ENCODE results near the gene RXFP3.
"Not testable (repeated sequence)": the region's sequence is repeated elsewhere in the genome, so short reads cannot be mapped to it uniquely, and the experiment has no call there.

RXFP3 gene, protein sequence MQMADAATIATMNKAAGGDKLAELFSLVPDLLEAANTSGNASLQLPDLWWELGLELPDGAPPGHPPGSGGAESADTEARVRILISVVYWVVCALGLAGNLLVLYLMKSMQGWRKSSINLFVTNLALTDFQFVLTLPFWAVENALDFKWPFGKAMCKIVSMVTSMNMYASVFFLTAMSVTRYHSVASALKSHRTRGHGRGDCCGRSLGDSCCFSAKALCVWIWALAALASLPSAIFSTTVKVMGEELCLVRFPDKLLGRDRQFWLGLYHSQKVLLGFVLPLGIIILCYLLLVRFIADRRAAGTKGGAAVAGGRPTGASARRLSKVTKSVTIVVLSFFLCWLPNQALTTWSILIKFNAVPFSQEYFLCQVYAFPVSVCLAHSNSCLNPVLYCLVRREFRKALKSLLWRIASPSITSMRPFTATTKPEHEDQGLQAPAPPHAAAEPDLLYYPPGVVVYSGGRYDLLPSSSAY

DNA sequence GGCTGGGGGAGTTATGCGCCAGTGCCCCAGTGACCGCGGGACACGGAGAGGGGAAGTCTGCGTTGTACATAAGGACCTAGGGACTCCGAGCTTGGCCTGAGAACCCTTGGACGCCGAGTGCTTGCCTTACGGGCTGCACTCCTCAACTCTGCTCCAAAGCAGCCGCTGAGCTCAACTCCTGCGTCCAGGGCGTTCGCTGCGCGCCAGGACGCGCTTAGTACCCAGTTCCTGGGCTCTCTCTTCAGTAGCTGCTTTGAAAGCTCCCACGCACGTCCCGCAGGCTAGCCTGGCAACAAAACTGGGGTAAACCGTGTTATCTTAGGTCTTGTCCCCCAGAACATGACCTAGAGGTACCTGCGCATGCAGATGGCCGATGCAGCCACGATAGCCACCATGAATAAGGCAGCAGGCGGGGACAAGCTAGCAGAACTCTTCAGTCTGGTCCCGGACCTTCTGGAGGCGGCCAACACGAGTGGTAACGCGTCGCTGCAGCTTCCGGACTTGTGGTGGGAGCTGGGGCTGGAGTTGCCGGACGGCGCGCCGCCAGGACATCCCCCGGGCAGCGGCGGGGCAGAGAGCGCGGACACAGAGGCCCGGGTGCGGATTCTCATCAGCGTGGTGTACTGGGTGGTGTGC, at the start of gene RXFP3:
Gene RXFP3, plus strand, starts transcription at position 6 of the 636 bp plus-strand sequence. Its CDS starts 355 bp downstream, at position 361.
- no peak for DNase-seq (ENCODE audit: low read depth in 3 of 3)

- no peak for DNase-seq (ENCODE audit: low read depth in 3 of 3)
Measured at GRCh38 chr5:33887268-33887667, 48.9 kb upstream of the RXFP3 start.

DNA sequence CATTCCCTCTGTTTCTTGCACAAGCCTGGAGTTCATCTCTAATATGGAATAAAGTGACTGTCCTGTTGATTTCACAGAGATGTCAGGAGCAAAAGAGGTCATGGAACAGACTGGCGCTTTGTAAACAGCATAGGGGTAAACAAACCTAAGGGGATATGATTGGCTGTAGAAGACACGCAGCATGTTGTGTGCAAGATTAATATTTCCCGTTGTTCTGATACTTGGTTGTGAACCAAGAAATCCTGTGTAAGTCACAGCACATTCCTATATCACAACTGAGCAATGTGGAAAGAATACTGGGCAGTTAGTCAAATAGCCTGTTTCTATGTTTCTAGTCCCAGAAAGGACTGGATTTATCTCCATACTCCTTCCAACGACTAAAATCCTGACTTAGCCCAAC, 47.6 kb upstream of the RXFP3 start:
- DNase-seq (ENCODE audit: low read depth in 3 of 3), result no peak

DNA sequence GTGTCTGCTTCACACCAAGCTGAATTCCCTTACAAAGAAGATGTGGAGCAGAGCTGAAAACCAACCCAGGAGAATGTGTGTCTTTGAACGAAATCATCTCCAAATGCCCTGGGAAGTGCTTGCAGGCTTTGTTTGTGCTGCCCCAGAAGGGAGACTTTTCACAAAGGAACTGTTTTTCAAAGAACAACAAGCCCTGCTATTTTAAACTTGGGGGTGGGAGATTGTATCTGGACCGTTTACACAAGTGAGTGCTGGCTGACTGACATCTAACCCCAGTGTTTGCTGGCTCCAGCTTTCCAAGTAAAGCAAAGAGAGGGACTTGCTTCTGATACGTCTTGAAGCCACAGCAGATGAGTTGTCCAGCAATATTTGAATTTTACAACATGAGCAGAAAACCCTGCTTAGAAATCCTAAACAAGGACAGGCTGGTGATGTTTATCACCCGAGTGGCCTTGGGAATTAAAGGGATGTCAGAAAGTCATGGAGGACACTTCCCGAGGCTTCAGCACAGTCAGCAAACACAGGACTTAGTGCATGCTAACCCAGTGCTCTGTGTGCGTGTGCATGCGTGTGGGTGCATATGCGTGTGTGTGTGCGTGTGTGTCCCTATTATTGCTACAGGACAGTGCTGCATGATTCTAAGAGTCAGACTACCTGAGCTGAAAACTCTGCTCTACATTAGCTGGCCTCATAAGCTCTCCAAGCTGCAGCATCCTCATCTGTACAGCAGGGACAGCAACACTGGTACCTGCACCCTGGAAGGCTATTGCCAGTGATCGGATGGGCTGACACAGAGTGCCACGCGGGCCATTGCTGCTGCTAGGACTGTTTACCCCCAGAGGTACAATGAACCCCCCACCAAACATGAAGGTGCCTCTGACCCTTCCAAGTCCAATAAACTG, 45.8 kb upstream of the RXFP3 start:
- no peak for DNase-seq (ENCODE audit: low read depth in 3 of 3)

DNA sequence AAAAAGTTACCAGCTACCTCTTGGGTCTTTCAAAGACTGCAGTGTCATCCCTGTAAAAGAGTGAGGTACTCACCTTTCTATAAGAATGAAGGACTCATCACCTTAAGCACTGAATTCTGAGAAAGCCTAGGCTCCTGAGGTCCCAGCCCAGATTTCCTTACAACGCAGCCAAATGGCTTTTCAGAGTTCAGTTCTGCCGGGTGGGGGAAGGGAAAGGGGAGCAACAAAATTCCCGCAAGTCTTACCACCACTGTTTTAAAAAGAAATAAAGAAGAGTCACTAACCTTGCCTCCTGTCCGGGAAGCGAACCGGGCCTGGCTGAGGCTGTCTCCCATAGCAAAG, 44.8 kb upstream of the RXFP3 start:
- DNase-seq (ENCODE audit: low read depth in 3 of 3), result no peak

- no peak for DNase-seq (ENCODE audit: low read depth in 3 of 3)
Measured at GRCh38 chr5:33891788-33892619, 44.2 kb upstream of the RXFP3 start, which contains the start of gene ADAMTS12. TSS of gene ADAMTS12 (minus strand) at chr5:33891990. CDS start at chr5:33891856, 134 bp downstream.

- DNase-seq (ENCODE audit: low read depth in 3 of 3), result no peak
Measured at GRCh38 chr5:33892620-33893137, 43.5 kb upstream of the RXFP3 start.

- no peak for DNase-seq (ENCODE audit: low read depth in 3 of 3)
Measured at GRCh38 chr5:33894566-33894965, 41.6 kb upstream of the RXFP3 start.

- no peak for DNase-seq (ENCODE audit: low read depth in 3 of 3)
Measured at GRCh38 chr5:33901156-33901555, 35.0 kb upstream of the RXFP3 start.

DNA sequence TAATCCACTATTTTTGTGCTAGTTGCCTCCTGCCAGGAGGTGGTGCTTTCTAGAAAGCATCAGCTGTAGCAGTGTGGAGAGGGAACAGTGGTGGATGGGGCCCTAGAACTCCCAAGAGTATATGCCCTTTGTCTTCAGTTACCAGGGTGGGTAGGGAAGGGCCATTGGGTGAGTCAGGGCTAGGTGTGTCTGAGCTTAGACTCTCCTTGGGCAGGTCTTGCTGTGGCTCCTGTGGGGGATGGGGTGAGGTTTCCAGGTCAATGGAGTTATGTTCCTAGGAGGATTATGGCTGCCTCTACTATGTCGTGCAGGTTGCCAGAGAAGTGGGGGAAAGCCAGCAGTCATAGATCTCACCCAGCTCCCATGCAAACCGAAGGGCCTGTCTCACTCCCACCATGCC, 33.1 kb upstream of the RXFP3 start:
- DNase-seq (ENCODE audit: low read depth in 3 of 3), result no peak

DNA sequence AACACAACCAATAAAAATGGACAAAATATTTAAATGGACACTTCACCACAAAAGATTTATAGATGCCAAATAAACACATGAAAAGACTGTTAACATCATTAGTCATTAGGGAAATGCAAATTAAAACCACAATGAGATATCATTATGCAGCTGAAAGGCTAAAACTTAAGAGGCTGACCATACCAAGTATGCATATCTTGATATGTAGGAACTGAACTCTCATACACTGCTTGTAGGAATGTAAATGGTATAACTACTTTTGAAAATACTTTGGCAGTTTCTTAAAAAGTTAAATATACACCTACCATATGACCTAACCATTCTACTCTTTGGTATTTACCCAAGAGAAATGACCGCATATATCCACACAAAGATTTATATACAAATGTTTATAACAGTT, 30.8 kb upstream of the RXFP3 start:
- no peak for DNase-seq (ENCODE audit: low read depth in 3 of 3)

GRCh38 chr5:33906248-33906647, 29.9 kb upstream of the RXFP3 start:
- DNase-seq (ENCODE audit: low read depth in 3 of 3), result not testable (repeated sequence)

GRCh38 chr5:33914844-33915243, 21.3 kb upstream of the RXFP3 start:
- DNase-seq (ENCODE audit: low read depth in 3 of 3), result not testable (repeated sequence)

- DNase-seq (ENCODE audit: low read depth in 3 of 3), result no peak
Measured at GRCh38 chr5:33921002-33921401, 15.2 kb upstream of the RXFP3 start.

- no peak for DNase-seq (ENCODE audit: low read depth in 3 of 3)
Measured at GRCh38 chr5:33925278-33925677, 10.9 kb upstream of the RXFP3 start.

- no peak for DNase-seq (ENCODE audit: low read depth in 3 of 3)
Measured at GRCh38 chr5:33927685-33928084, 8.5 kb upstream of the RXFP3 start.

DNA sequence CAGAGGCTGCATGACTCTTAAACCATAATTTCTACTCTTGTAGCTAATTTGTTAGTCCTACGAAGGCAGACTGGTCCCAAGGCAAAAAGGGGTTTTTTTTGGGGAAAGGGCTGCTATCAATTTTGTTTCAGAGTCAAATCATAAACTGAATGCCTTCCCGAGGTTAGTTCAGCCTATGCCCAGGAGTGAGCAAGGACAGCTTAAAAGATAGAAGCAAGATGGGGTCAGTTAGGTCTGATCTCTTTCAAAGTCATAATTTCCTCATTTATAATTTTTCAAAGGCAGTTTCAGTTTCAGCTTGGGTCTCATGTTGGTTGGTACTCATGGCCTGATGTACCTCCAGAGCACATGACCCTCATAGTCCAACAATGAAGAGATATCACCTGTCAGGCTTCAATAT, 7.9 kb upstream of the RXFP3 start:
- no peak for DNase-seq (ENCODE audit: low read depth in 3 of 3)

DNA sequence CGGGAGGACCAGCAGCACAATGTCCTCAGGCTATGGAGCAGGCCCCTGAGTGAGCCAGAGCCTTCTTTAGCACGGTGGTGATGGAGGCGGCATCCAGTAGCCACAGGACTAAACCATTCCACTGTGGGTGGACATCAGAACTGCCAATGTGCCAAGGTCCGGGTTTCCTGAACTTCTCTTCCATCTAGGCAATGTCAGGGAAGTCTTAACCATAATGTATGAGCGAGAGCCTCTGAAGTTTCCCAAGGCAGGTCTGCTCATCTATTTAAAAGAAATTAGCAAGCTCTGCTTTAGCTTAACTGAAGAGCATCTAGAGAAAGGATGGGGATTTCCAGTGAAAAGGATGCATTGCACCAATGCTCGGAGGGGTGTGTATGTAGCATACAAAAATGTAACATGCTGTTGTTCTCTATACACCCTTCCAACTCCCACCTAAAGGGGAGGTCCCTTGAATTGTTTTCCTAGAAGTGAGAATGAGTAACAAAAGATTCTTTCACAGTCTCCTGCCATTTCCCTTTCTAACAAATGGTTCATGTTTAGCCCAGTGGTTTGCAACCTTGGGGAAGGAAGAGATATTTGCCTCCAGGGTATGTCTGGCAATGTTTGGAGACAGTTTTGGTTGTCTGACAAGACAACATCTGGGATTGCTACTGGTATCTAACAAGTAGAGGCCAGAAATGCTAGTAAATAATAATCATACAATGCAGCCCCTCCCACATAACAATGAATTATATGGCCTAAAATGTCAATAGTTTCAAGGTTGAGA, 6.1 kb upstream of the RXFP3 start:
- no peak for DNase-seq (ENCODE audit: low read depth in 3 of 3)

GRCh38 chr5:33931136-33931535, 5.0 kb upstream of the RXFP3 start:
- DNase-seq (ENCODE audit: low read depth in 3 of 3), result no peak

DNA sequence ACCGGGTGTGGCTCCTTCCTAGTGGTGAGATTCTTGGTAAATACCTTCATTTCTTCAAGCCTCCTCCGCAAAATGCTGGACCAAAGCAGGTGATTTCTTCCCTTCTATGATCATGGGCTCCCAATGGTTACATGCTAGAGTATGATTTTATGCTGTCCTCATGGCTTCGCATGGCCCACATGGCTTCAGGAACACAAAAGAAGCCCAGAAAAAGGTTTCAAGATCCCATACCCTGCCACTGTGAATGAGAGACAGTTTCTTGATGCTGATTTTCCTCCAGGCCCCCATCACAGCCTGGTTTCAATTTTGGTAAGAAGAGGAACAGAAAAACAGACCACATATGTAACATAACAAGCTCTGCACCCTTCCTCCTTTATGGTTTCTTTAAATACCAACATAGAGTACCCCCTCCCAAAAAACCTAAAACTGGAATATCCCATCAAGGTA, 2.4 kb upstream of the RXFP3 start:
- DNase-seq (ENCODE audit: low read depth in 3 of 3), result no peak
